ENCODE measurements around the gene TRIM31. TPM values are rescaled to one million over a fixed set of nuclear protein-coding genes. Genes with fewer than 3 reads are reported as not detected.

Gene TRIM31
- total RNA-seq, 2 experiments from 2014 or later = not detected

- Histone ChIP-seq H2AFZ (ENCODE audit: low read length) (peak overlapping the region; percentile 52; the same call in 1 of the 2 replicates), H3K4me2 (ENCODE audit: low read length) (peak overlapping the region; percentile 37; the same call in 1 of the 2 replicates)
- POLR2A ChIA-PET = interaction anchor here (1.1 kb wide), 1 partner anchor 28 kb away, joined by 3 read pairs; no protein-coding TSS in a partner anchor
These were observed 18.3 kb upstream of the TRIM31 start for GRCh38 chr6:30130887-30131862.

DNA sequence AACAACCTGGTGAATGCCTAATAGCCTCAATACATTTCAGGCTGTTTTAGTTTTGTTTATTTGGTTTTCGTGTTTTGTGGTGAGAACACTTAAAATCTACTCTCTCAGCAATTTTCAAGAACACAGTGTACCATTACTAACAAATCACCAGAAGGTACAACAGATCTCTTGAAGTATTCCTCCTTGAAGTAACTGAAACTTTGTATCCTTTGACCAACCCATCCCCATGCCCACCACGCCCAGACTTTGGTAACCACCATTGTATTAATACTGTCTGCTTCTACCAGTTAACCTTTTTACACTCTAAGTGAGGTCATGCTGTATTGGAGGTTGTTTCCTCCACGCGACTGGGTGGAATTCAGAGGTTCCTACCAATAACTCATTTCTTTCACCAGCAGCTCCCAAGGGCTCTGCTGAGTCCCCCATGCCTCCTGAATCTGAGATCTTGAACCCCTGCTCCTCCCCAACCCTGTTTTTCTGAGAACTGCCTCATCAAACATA lies 17.3 kb upstream of the TRIM31 start:
- ChIA-PET CTCF (ENCODE audit: unreplicated experiment) (interaction anchor here (0.6 to 1.0 kb wide), 2 partner anchors 13 to 18 kb away, joined by 3 read pairs; no protein-coding TSS in a partner anchor), POLR2A (no interaction called here)
- no peak for DNase-seq (ENCODE audit: low spot score)
- H3K4me3 ChIP-seq (ENCODE audit: low read depth, low read length, poor library complexity, severe bottlenecking) = no peak overlapping the region
- BruUV-seq (replicated peaks) = no TSS peak
- intact Hi-C loops (cut with micrococcal nuclease; ENCODE audit: unreplicated experiment) = no loop called here
- H2AFZ ChIP-seq (ENCODE audit: low read length) = peak overlapping the region; percentile 52; the same call in 1 of the 2 replicates
- H3K9me2 ChIP-seq (ENCODE audit: insufficient read depth, low read length) = no peaks in the 10 kb centered on the region
- H3K27ac ChIP-seq (ENCODE audit: low read depth, low read length, poor library complexity, severe bottlenecking) = no peak overlapping the region
- no peak for TF ChIP-seq EZH2phosphoT487 (IDR thresholded peaks at IDR 0.05; ENCODE audit: borderline replicate concordance, low read depth, low read length)
- TF ChIP-seq, protein P1, sequence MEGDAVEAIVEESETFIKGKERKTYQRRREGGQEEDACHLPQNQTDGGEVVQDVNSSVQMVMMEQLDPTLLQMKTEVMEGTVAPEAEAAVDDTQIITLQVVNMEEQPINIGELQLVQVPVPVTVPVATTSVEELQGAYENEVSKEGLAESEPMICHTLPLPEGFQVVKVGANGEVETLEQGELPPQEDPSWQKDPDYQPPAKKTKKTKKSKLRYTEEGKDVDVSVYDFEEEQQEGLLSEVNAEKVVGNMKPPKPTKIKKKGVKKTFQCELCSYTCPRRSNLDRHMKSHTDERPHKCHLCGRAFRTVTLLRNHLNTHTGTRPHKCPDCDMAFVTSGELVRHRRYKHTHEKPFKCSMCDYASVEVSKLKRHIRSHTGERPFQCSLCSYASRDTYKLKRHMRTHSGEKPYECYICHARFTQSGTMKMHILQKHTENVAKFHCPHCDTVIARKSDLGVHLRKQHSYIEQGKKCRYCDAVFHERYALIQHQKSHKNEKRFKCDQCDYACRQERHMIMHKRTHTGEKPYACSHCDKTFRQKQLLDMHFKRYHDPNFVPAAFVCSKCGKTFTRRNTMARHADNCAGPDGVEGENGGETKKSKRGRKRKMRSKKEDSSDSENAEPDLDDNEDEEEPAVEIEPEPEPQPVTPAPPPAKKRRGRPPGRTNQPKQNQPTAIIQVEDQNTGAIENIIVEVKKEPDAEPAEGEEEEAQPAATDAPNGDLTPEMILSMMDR (conservative IDR thresholded peaks at IDR 0.05; ENCODE audit: low read length) = no peak
- no peaks in the 10 kb centered on the region for H3K36me3 ChIP-seq (ENCODE audit: insufficient read depth, low read length)
- H4K20me1 ChIP-seq (ENCODE audit: insufficient read depth, low read length) = no peaks in the 10 kb centered on the region
- no peak overlapping the region for H3K4me2 ChIP-seq (ENCODE audit: low read length)
- H3K4me1 ChIP-seq (ENCODE audit: insufficient read depth, low read length, poor library complexity, severe bottlenecking) = peaks cover 4% of the 10 kb centered on the region
- no peaks in the 10 kb centered on the region for H3K9me3 ChIP-seq (ENCODE audit: low read length)
- H3K79me2 ChIP-seq (ENCODE audit: insufficient read depth, low read depth, low read length) = no peaks in the 10 kb centered on the region

More at GRCh38 chr6:30130887-30131862, 18.3 kb upstream of the TRIM31 start:
- CTCF ChIA-PET (ENCODE audit: unreplicated experiment) = interaction anchor here (0.6 to 1.0 kb wide), 2 partner anchors 12 to 19 kb away, joined by 3 read pairs; no protein-coding TSS in a partner anchor
- Histone ChIP-seq H3K36me3 (ENCODE audit: insufficient read depth, low read length) (no peaks in the 10 kb centered on the region), H4K20me1 (ENCODE audit: insufficient read depth, low read length) (no peaks in the 10 kb centered on the region), H3K27ac (ENCODE audit: low read depth, low read length, poor library complexity, severe bottlenecking) (no peak overlapping the region), H3K4me3 (ENCODE audit: low read depth, low read length, poor library complexity, severe bottlenecking) (no peak overlapping the region), H3K9me3 (ENCODE audit: low read length) (no peaks in the 10 kb centered on the region), H3K9me2 (ENCODE audit: insufficient read depth, low read length) (no peaks in the 10 kb centered on the region), H3K4me1 (ENCODE audit: insufficient read depth, low read length, poor library complexity, severe bottlenecking) (peaks cover 4% of the 10 kb centered on the region), H3K79me2 (ENCODE audit: insufficient read depth, low read depth, low read length) (no peaks in the 10 kb centered on the region)
- intact Hi-C loops (cut with micrococcal nuclease; ENCODE audit: unreplicated experiment) = loop anchor here (1.0 kb wide), 2 partner anchors 28 to 283 kb away; no protein-coding TSS in a partner anchor
- BruUV-seq (replicated peaks) = no TSS peak
- TF ChIP-seq EZH2phosphoT487 (IDR thresholded peaks at IDR 0.05; ENCODE audit: borderline replicate concordance, low read depth, low read length) = no peak
- TF ChIP-seq, protein P1 (conservative IDR thresholded peaks at IDR 0.05; ENCODE audit: low read length) = peak; percentile 100
- DNase-seq (ENCODE audit: low spot score) = peak; percentile 89

Data from OCI-LY7 (cell line).